ENCODE results near the gene ARFGAP2.

The ARFGAP2 gene

DNA sequence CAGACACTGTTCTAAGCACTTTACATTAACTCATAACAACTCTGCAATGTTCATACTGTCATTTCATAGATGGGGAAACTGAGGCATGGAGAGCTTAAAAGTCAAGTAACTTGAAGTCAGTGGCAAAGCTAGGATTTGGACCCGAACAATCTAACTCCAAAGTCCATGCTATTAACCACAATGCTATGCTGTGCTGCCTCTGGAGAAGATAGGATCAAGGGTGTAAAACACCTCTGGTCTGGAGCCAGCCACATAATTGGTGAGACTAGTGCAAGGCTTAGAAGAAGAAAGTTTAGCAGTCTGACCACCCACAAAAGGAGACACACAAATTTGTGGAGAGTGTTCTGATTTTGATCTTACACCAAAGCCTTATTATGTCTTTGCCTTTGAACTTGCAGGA is 43.7 kb downstream of the ARFGAP2 start:
- no peak for DNase-seq (ENCODE audit: low read depth)
- no peak overlapping the region for H3K4me3 ChIP-seq (ENCODE audit: low read length)
- TF ChIP-seq, protein P1, sequence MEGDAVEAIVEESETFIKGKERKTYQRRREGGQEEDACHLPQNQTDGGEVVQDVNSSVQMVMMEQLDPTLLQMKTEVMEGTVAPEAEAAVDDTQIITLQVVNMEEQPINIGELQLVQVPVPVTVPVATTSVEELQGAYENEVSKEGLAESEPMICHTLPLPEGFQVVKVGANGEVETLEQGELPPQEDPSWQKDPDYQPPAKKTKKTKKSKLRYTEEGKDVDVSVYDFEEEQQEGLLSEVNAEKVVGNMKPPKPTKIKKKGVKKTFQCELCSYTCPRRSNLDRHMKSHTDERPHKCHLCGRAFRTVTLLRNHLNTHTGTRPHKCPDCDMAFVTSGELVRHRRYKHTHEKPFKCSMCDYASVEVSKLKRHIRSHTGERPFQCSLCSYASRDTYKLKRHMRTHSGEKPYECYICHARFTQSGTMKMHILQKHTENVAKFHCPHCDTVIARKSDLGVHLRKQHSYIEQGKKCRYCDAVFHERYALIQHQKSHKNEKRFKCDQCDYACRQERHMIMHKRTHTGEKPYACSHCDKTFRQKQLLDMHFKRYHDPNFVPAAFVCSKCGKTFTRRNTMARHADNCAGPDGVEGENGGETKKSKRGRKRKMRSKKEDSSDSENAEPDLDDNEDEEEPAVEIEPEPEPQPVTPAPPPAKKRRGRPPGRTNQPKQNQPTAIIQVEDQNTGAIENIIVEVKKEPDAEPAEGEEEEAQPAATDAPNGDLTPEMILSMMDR (conservative IDR thresholded peaks at IDR 0.05; ENCODE audit: low read depth, low read length): no peak

DNA sequence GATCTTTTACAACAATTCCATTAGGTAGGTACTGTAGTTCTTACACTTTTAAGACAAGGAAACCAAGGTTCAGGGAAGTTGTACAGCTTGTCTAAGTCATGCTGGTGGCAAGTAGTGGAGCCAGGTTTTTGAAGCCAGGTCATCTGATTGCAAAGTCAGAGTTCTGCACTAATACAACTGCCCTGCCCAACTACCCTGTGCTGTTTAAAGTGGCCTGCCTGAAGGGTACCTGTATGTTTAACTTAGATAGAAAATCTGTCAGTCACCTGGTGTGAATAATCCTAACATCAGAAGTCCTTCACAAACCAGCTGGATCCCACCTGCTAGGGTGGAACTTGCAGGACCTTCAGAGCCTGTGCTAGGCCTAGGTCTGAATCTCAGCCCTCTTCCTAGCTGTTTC is 44.2 kb downstream of the ARFGAP2 start:
- DNase-seq (ENCODE audit: low read depth): no peak
- no peak overlapping the region for H3K4me3 ChIP-seq (ENCODE audit: low read length)
- TF ChIP-seq, protein P1 (conservative IDR thresholded peaks at IDR 0.05; ENCODE audit: low read depth, low read length): no peak

DNA sequence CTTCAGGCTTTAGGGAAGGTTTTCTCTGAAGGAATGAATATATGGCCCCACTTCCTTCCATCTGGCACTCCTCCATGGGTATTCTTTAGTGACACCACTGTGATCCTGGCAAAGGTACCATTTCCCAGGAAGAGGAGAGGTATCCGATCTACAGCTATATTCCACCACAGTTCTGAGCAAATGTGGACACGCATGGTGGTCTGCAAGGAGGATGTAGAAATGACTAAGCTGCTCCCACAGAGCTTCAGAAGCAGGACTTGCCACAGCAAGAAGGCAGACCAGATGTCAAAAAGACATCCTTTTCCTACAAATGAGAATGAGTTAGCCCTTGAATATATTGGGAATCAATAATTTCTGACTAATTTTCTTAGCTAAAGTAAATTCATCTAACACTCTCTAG is 45.5 kb downstream of the ARFGAP2 start:
- H3K4me3 ChIP-seq (ENCODE audit: low read length): no peak overlapping the region
- TF ChIP-seq, protein P1 (conservative IDR thresholded peaks at IDR 0.05; ENCODE audit: low read depth, low read length): no peak
- DNase-seq (ENCODE audit: low read depth): no peak

DNA sequence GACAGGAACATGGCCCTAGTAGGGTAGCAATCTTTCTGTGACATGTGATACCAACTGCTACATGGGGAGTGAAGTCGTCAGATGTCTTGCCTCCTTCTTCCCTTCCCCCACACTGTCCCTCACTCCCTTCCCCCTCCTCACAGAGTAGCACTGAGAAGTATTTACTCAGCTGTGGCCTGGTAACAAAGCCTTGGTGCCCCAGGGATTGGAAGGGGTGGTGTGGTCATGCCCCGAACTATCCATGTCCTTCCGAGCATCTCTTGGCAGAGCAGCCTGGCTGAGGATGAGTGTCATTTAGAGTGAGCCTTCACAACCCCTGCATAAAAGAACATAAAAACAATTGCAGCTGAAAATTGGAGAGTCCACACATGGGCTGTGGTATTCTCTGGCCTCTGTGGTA is 46.1 kb downstream of the ARFGAP2 start:
- no peak overlapping the region for H3K4me3 ChIP-seq (ENCODE audit: low read length)
- TF ChIP-seq, protein P1 (conservative IDR thresholded peaks at IDR 0.05; ENCODE audit: low read depth, low read length): no peak
- no peak for DNase-seq (ENCODE audit: low read depth)

DNA sequence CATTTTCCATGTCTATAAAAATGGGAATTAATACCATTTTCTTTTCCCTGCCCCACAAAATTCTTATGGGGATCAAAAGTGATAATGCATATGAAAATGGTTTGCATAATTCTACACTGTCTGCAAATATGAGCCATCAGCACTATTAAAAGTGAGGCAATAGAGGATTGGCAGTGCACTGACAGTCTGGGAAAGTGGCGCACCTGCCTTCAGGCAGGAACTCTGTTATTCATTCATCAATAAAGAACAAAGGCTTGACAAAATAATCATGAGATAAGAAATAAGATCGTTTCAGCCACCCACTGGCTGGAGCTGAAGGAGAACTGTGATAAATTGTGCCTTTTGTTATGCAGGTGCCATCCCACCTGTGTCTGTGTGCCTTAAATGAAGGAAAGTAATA is 49.5 kb downstream of the ARFGAP2 start:
- DNase-seq (ENCODE audit: low read depth): no peak
- TF ChIP-seq, protein P1 (conservative IDR thresholded peaks at IDR 0.05; ENCODE audit: low read depth, low read length): no peak

DNA sequence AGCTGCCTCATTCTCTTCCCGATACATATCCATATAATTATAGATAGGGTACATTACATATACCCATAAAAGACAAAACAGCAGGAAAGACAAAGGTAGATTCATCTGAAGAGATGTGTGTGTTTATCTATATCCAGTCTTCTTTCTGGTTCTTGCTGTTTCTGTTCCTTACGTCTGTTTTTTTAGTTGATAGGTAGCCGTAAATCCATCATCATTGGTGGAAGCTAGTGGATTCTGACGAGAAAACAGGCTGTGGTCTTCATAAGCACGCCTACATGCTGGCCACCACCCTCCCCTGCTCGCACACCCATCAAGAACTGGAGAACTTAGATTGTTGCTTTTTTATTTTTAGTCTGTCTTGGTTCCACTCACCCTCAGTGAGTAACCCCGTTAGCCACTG is 51.6 kb downstream of the ARFGAP2 start:
- H3K4me3 ChIP-seq (ENCODE audit: low read length): no peak overlapping the region
- TF ChIP-seq, protein P1 (conservative IDR thresholded peaks at IDR 0.05; ENCODE audit: low read depth, low read length): no peak
- DNase-seq (ENCODE audit: low read depth): no peak

More for the DNA sequence above, 49.5 kb downstream of the ARFGAP2 start:
- no peak overlapping the region for H3K4me3 ChIP-seq (ENCODE audit: low read length)

DNA sequence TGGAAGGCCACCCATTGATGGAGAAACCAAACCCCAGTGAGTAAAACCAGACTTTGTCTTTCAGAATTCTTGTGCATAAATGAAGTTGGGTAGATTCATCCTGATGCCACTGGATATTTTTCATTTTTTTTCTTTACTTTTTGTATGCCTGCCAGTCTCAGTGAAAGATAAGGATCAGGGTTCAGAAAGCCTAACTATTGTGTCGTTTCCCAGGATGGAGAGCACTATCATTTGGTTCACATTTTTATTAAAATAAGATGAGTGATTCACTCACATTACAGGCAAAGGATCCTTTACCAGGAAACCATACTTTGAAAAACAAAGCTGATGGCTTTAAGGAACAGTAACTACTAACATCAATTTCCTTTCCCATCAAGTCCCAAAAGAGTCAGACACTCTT is 52.0 kb downstream of the ARFGAP2 start:
- no peak for DNase-seq (ENCODE audit: low read depth)
- no peak overlapping the region for H3K4me3 ChIP-seq (ENCODE audit: low read length)
- TF ChIP-seq, protein P1 (conservative IDR thresholded peaks at IDR 0.05; ENCODE audit: low read depth, low read length): no peak

Data from retinal pigment epithelial cell (primary cell).